COR-L47 (cell line): ENCODE measurements around the gene GARNL3.

Experiments used
- DNase-seq: peaks from one replicate; lab custom pipeline; 2025; lab: John Stamatoyannopoulos, UW

GARNL3 gene

GRCh38 chr9:127311239-127311741 lies 46.7 kb downstream of the GARNL3 start:
- peak; percentile 23 for DNase-seq

- DNase-seq, result no peak
Observed at GRCh38 chr9:127313042-127313560, 48.5 kb downstream of the GARNL3 start.

- no peak for DNase-seq
Observed at GRCh38 chr9:127314911-127315310, 50.3 kb downstream of the GARNL3 start.

- no peak for DNase-seq
Observed at GRCh38 chr9:127316586-127317323, 52.2 kb downstream of the GARNL3 start.

- no peak for DNase-seq
Observed at GRCh38 chr9:127318651-127319167, 54.1 kb downstream of the GARNL3 start.

- DNase-seq, result no peak
Observed at GRCh38 chr9:127319366-127320114, 55.0 kb downstream of the GARNL3 start.

- DNase-seq, result no peak
Observed at GRCh38 chr9:127320115-127320378, 55.5 kb downstream of the GARNL3 start.

GRCh38 chr9:127323393-127323792 lies 58.8 kb downstream of the GARNL3 start:
- DNase-seq, result no peak

- DNase-seq, result no peak
Observed at GRCh38 chr9:127330501-127330900, 65.9 kb downstream of the GARNL3 start.

GRCh38 chr9:127333221-127334064 lies 68.9 kb downstream of the GARNL3 start:
- DNase-seq, result no peak

GRCh38 chr9:127334725-127335124 lies 70.2 kb downstream of the GARNL3 start:
- no peak for DNase-seq

GRCh38 chr9:127336086-127336485 lies 71.5 kb downstream of the GARNL3 start:
- no peak for DNase-seq

GRCh38 chr9:127336506-127337352 lies 72.2 kb downstream of the GARNL3 start:
- no peak for DNase-seq

GRCh38 chr9:127340721-127341120 lies 76.1 kb downstream of the GARNL3 start:
- no peak for DNase-seq

GRCh38 chr9:127341152-127341551 lies 76.6 kb downstream of the GARNL3 start:
- DNase-seq, result no peak

- no peak for DNase-seq
Observed at GRCh38 chr9:127344368-127345000, 79.9 kb downstream of the GARNL3 start.

GRCh38 chr9:127345566-127345965 lies 81.0 kb downstream of the GARNL3 start:
- DNase-seq, result no peak

GRCh38 chr9:127346584-127346983 lies 82.0 kb downstream of the GARNL3 start:
- DNase-seq, result no peak

GRCh38 chr9:127347831-127348776 lies 83.5 kb downstream of the GARNL3 start:
- DNase-seq, result no peak
